Measurements from ENCODE around the gene ZCCHC3.

GRCh38 chr20:298776-299391 lies 1.5 kb downstream of the ZCCHC3 start:
- TF ChIP-seq EZH2 (IDR thresholded peaks at IDR 0.05; ENCODE audit: low read length, missing control alignments) = no peak
- TF ChIP-seq CTCF (conservative IDR thresholded peaks at IDR 0.05 in 1 of 2, IDR thresholded peaks at IDR 0.05 in 1 of 2; ENCODE audit: low read depth in 1 of 2, low read length in 2 of 2) = no peak

Measured in fibroblast of lung (primary cell).